ENCODE measurements around the gene MCCC2.
"Not testable (repeated sequence)": the region's sequence is repeated elsewhere in the genome, so short reads cannot be mapped to it uniquely, and the experiment has no call there.

The MCCC2 gene
- long read RNA-seq, donor 1, partial matches to known transcripts: 0 of 4 reads
- long read RNA-seq, donor 1, other reads (novel, unspliced or antisense): 0 of 4 reads
- long read RNA-seq, donor 2, partial matches to known transcripts: 0 of 4 reads
- long read RNA-seq, donor 2, other reads (novel, unspliced or antisense): 0 of 4 reads
- long read RNA-seq, donor 3, partial matches to known transcripts: 0 of 2 reads
- long read RNA-seq, donor 3, other reads (novel, unspliced or antisense): 0 of 2 reads
- long read RNA-seq, donor 4, transcript MCCC2-201 (17 exons, 3,665 nt): major isoform, 6 of 6 reads
- long read RNA-seq, donor 4, partial matches to known transcripts: 0 of 6 reads
- long read RNA-seq, donor 4, other reads (novel, unspliced or antisense): 0 of 6 reads
- long read RNA-seq, donor 5, transcript MCCC2-201 (17 exons, 3,665 nt): major isoform, 5 of 30 reads
- long read RNA-seq, donor 5, partial matches to known transcripts: 24 of 30 reads
- long read RNA-seq, donor 5, other reads (novel, unspliced or antisense): 0 of 30 reads
- long read RNA-seq, donor 6, partial matches to known transcripts: 54 of 59 reads
- long read RNA-seq, donor 6, other reads (novel, unspliced or antisense): 0 of 59 reads
- long read RNA-seq, donor 7, transcript MCCC2-201 (17 exons, 3,665 nt): major isoform, 6 of 6 reads
- long read RNA-seq, donor 7, partial matches to known transcripts: 0 of 6 reads
- long read RNA-seq, donor 7, other reads (novel, unspliced or antisense): 0 of 6 reads
- long read RNA-seq, donor 8, transcript MCCC2-201 (17 exons, 3,665 nt): major isoform, 6 of 50 reads
- long read RNA-seq, donor 8, partial matches to known transcripts: 39 of 50 reads
- long read RNA-seq, donor 8, other reads (novel, unspliced or antisense): 5 of 50 reads

DNA sequence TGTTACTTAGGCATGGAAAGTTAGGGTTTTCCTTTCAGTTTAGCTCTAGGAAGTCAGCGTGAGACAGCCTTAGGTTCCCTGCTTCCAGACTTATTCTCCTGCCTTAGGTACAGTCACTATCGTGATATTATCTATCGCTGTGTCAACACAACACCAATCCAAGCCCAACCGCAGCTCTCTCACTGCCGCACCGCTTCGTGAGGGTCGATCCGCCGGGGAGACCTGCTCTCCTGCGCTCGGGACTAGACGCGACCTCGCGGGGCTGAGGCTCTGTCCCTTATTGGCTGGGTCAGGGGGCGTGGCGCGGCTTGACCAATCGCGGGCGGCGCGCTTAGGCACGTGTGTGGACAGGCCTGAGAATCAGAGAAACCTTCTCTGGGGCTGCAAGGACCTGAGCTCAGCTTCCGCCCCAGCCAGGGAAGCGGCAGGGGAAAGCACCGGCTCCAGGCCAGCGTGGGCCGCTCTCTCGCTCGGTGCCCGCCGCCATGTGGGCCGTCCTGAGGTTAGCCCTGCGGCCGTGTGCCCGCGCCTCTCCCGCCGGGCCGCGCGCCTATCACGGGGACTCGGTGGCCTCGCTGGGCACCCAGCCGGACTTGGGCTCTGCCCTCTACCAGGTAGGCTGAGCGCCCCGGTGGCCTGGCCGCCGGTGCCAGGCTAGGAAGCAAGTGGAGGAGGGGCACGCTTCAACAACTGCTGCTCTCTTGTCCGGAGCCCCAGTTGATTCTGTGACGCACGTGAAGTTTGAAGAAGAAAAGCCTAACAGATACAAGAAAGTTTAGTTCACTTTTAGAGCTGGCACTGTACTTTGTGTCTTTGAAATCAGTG lies at the start of gene MCCC2:
Gene MCCC2, plus strand, starts transcription at position 400 of the 825 bp plus-strand sequence. Its CDS starts 86 bp downstream, at position 486.
- peak; percentile 93 for DNase-seq

DNA sequence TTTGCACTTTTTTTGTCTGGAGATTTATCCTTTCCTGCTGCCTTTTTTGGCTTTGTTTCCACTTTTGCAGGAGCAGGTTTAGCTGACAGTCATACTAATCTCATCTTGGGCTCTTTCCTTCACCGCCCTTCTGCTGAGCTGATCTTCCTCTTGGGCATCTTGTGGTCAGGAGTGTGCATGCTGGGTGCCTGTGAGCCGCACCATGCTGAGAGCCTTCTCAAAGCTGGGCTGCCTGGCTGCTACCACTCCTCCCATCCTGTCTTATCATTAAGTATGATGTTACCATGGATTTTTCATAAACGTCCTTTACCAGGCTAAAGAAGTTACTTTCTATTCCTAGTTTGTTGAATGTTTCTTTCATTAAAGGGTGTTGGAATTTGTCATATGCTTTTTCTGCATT lies 49.5 kb upstream of the MCCC2 start:
- DNase-seq: no peak

DNA sequence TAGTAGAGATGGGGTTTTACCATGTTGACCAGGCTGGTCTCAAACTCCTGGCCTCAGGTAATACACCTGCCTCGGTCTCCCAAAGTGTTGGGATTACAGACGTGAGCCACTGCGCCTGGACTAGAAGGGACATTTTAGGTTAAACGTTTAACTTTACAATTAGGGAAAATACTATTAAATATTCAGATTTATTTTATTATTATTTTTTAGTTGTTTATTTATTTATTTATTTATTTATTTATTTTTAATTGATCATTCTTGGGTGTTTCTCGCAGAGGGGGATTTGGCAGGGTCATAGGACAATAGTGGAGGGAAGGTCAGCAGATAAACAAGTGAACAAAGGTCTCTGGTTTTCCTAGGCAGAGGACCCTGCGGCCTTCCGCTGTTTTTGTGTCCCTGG lies 36.3 kb upstream of the MCCC2 start:
- not testable (repeated sequence) for DNase-seq

DNA sequence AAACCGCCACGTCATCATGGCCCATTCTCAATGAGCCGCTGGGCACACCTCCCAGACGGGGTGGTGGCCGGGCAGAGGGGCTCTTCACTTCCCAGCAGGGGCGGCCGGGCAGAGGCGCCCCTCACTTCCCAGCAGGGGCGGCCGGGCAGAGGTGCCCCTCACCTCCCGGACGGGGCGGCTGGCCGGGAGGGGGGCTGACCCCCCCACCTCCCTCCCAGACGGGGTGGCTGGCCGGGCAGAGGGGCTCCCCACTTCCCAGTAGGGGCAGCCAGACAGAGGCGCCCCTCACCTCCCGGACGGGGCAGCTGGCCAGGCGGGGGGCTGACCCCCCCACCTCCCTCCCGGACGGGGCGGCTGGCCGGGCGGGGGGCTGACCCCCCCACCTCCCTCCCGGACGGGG lies 35.6 kb upstream of the MCCC2 start:
- not testable (repeated sequence) for DNase-seq

DNA sequence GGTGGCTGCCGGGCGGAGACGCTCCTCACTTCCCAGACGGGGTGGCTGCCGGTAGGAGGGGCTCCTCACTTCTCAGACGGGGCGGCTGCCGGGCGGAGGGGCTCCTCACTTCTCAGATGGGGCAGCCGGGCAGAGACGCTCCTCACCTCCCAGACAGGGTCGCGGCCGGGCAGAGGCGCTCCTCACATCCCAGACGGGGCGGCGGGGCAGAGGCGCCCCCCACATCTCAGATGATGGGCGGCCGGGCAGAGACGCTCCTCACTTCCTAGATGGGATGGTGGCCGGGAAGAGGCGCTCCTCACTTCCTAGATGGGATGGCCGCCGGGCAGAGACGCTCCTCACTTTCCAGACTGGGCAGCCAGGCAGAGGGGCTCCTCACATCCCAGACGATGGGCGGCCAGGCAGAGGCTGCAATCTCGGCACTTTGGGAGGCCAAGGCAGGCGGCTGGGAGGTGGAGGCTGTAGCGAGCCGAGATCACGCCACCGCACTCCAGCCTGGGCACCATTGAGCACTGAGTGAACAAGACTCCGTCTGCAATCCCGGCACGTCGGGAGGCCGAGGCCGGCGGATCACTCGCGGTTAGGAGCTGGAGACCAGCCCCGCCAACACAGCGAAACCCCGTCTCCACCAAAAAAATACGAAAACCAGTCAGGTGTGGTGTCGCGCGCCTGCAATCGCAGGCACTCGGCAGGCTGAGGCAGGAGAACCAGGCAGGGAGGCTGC lies 35.0 kb upstream of the MCCC2 start:
- not testable (repeated sequence) for DNase-seq

DNA sequence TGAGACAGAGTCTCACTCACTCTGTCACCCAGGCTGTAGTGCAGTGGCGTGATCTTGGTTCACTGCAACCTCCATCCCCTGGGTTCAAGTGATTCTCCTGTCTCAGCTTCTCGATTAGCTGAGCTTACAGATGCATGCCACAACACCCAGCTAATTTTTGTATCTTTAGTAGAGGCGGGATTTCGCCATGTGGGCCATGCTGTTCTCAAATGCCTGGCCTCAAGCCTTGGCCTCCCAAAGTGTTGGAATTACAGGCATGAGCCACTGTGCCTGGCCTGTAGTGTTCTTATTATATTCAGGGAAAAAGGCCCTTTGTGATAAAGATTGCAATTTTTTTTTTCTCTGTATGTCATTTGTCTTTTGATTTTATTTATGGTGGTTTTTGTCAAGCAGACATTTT lies 24.0 kb upstream of the MCCC2 start:
- no peak for DNase-seq

DNA sequence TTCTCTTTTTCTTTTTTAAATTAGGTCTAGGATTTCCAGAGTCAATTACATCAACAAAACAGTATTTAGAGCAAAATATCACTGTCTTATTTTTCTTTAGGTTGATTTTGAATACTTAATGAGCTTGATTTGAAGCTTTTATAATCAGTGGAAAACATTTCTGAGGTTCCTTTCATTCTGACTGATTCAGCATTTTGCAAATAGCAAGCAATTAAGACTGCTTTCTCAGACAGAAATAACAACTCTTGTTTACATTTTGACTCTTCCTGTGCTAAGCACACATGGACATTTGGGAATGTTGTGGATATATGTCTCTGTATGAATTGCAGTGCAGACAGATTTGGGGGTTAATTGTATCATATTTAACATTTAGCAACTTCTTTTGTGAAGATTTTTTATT lies 22.2 kb upstream of the MCCC2 start:
- DNase-seq: no peak

DNA sequence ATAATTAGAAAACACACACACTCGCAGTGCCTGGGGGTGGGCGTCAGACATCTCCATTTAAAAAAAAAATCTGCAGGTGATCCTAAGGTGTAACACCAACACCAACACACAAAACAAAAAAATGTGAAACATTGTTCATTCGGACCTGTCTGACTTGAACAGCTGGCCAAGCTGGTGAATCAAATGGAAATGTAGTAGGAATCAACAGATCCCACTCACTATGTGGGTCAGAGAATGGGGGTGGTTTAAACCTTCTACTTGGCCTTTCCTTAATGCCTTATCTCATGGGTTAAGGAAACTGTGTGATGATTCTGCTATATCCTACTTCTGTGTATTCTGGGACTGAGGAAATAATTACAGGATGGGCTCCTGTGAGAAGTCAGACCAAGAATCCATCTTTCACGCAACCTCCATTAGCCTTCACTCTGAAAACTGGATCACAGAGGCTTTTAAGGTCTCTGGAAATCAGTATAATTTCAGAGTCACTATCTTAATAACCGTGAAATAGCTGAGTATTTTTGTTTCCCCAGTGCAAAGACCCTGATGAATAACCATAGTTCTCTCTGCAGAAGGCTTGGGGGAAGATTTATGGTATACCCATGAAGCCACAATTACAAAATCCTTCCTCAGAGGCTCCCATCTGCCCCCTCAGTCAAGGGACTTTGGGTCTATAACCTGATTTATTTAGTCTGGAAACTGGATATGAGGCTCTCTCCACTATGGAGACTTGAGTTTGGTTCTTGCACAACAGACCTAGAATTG lies 17.2 kb upstream of the MCCC2 start:
- no peak for DNase-seq

DNA sequence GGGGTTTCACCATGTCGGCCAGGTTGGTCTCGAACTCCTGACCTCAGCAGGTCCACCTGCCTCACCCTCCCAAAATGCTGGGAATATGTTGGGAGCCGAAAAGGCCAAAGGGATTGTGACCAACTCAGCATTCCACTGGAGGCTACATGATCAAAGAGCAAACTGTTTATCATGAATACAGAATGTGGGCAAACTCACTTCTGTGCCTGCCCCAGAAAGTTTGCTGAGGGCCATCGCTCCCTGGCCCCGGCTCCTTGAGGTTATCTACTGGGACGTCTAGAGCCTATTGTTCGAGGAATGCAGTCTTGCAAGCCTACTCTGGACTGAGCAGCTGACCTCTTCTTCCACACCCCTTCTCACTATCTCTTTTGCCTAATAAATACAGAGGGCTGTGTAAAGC lies 15.3 kb upstream of the MCCC2 start:
- DNase-seq: not testable (repeated sequence)

DNA sequence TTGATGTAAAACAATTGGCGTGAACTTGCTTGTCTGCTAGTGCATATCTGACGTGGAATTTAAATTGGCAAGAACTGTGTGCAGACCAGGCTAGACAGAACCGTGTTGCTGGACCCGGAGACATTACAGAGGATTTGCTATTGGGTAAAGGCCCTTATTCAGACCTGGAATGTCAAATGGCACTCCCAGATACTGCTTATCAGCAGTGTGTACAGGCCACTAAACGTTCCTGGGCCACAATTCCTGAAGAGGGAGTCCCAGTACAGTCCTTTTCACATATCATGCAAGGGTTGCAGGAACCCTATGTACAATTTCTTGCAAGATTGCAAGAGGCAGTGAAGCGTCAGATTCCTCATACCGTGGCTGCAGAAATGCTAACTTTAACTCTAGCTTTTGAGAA lies 13.5 kb upstream of the MCCC2 start:
- DNase-seq: no peak

DNA sequence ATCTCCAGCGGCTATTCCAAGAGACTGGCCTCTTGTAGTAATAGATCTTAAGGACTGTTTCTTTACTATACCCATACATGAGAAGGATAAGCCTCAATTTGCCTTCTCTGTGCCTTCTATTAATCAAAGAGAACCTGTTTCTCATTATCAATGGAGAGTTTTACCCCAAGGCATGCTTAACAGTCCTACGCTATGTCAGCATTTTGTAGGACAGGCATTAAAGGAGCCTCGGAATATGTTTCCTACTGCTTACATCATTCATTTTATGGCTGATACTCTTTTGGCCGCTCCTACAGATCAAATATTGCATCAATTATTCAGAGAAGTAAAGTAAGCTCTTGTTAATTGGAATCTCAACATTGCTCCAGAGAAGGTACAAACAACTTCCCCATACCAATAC lies 11.6 kb upstream of the MCCC2 start:
- DNase-seq: not testable (repeated sequence)

DNA sequence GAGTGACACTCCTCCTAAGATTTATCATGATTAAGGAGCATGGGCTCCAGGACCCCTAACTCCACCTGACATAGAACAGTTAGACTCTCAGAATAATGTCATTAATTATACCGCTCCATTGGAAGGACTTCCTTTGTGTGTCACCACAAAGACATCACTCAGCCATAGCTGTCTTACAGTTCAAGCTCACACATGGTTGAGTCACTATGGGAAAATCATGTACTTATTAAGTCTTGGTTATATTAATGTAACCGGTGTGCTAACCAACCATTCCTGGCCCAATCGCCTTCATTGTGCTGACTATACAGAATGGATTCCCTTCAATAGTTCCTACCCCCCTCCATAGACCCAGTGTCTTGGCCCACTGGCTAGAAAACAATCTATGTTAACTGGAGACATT lies 10.9 kb upstream of the MCCC2 start:
- DNase-seq: no peak

DNA sequence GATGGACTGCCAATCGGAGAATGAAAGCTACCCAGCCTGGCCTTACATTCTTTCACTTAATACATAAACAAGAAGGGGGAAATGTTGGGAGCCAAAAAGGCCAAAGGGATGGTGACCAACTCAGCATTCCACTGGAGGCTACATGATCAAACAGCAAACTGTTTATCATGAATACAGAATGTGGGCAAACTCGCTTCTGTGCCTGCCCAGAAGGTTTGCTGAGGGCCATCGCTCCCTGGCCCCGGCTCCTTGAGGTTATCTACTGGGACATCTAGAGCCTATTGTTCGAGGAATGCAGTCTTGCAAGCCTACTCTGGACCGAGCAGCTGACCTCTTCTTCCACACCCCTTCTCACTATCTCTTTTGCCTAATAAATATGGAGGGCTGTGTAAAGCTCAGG lies 9.3 kb upstream of the MCCC2 start:
- not testable (repeated sequence) for DNase-seq

DNA sequence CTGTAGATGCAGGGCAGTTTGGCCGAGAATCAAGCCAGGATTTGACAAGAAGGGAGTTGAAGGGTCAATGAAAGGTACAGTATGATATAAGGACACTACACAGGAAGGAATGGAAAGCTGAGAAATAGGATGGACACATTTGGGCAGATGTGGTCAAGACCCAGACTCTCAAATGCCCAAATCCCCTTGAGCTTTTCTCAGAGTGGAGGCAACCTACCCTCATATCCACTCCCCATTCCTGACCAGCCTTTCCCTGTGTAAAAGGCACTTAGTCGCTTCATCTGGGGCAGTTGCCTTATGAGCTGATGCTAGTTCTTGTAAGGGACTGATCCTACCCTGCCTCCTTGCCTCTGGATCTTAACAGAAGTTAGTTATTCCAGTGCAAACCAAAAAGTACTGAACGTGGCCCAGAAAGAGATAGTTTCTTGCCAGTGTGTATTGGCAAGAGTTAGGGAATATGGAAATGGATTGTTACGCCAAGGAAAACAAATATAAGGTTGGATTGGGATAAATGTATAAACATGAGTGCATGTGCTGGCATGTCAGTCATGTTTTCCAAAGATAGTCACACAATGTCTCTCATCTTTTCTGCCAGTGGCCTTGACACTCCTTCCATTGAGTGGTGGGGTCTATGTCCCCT lies 4.1 kb upstream of the MCCC2 start:
- DNase-seq: no peak

DNA sequence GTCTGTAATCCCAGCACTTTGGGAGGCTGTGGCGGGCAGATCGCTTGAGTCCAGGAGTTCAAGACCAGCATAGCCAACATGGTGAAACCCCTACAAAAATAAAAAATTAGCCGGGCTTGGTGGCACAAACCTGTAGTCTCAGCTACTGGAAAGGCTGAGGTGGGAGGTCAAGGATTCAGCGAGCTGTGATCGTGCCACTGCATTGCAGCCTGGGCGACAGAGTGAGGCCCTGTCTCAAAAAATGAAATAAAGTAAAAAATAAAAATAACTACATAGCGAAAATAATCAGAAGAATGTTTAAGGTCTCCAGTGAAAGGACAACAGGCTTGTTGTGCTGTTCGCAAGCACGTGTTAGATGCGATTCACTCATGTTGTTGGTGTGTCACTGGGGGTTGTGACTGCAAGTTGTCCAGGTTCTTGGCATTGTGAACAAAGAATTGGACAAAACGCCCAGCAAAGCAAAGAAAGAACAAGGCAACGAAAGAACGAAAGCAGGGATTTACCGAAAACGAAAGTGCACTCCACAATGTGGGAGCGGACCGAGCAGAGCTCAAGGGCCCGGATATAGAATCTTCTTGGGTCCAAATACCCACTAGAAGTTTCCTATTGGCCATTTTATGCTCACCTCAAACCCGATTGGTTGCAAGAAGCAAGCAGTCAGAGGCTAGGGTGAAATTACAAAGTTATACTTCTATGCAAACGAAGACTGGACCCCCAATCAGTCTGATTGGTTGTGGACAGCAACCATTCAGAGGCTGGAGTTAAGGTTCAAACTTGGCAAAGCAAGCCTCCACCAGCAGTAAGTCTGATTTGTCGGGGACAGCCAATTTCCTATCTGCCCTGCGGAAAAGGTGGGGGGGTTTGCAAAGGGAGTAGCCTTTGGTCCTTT lies 844 bp upstream of the MCCC2 start:
- no peak for DNase-seq

DNA sequence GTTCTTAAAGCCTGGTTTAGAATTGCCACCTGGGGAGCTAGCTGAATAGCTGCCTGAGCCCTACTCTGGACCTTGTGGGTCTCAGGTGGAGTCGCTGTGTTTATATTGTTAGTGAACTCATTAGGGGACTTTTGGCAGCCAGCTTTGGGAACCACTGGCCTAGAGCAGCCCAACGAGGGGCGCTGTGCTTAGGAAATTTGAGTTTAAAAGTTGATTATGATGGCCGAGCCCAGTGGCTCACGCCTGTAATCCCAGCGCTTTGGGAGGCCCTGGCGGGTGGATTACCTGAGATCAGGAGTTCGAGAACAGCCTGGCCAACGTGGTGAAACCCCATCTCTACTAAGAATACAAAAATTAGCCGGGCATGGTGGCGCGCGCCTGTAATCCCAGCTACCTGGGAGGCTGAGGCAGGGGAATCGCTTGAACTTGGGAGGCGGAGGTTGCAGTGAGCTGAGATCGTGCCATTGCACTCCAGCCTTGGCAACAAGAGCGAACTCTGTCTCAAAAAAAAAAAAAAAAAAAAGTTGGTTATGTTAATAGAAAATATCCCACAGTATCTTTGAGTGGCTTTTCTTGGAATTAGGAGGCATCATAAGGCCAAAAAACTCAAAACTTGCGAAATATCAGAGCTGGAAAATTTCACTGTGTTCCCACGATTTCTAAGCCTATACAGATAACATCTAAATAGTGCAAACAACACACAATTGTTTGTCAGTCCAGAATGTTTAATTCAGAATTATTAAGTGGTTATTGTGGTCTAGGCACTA lies 809 bp downstream of the MCCC2 start:
- DNase-seq: no peak

DNA sequence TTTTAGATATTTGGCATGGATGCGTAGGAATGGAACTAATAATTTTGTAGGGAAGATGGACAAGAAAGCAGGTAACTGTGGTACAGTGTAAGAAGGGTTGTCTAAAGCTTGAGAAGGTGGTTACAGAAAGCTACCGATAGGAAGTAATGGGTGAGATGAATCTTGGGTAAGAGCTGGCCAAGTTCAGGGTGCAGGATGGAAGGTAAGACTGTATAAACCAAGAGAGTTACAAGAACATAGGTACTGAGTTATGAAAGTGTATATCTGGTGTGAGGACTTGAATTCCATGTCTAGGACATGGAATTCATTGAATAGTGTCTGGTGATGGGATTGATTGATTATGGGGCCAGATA lies 1.4 kb downstream of the MCCC2 start:
- no peak for DNase-seq

DNA sequence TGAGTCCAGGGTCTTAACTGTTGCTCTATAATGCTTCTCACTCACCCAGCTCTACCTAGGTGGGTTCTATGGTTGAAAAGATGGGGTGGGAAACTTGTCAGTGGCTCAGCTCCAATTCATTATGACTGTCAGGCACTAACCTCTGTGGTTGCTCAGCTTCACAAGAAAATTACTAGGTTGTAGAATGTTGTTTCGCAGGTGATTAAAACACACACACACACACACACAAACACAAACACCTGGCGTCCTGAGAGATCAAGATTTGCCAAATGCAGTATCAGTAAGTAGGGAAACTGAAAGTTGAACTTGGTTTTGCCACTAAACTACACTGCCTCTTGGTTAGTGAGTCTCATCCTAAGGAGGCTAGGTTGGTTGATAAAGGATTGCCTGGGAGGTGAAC lies 2.8 kb downstream of the MCCC2 start:
- DNase-seq: no peak

DNA sequence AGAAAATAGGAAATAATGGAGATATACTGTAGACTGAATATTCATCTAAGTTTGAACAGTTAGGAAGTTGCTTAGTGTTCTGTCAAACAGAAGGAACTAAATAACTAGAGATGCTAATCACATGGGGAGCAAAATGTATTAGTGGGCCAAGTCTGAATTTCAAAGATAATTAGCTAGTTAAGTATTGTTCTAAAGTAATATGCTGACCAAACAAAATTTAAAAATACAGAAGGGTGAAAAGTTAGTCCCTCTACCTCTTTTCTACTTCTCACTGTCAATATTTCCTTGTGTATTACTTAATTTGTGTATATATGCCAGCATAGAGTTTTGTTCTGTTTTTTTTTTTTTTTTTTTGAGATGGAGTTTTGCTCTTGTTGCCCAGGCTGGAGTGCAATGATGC lies 4.0 kb downstream of the MCCC2 start:
- no peak for DNase-seq
